T-helper 17 cell (primary cell): Measurements from ENCODE around the gene LEP. TPM values are rescaled to one million over a fixed set of nuclear protein-coding genes. Genes with fewer than 3 reads are reported as not detected.
"Not testable (repeated sequence)": the region's sequence is repeated elsewhere in the genome, so short reads cannot be mapped to it uniquely, and the experiment has no call there.

Experiments used
- ATAC-seq: fragments of 150-1000 bp; cut with Tn5 transposase; 2 replicates; pipeline ENCODE4 v1.10.0; 2021; ENCODE audit warnings: mild to moderate bottlenecking, moderate library complexity
- DNase-seq, 3 donors: peaks; one replicate each; pipeline versions ENCODE4 v3.0.0 to v3.0.0-alpha.2; 2020 to 2021
- H3K9me3 ChIP-seq: one replicate; pipeline ENCODE4 v1.7.0; 2013; ENCODE audit warnings: low read length, mild to moderate bottlenecking; ENCODE audit not compliant: control insufficient read depth, poor library complexity, severe bottlenecking
- H3K27ac Mint-ChIP-seq: one replicate; pipeline ENCODE4 v1.8.0; 2022; ENCODE audit warnings: mild to moderate bottlenecking, moderate library complexity, mixed read lengths
- H3K27me3 Mint-ChIP-seq: one replicate; pipeline ENCODE4 v1.8.0; 2022; ENCODE audit warnings: mixed read lengths
- H3K36me3 Mint-ChIP-seq: one replicate; pipeline ENCODE4 v1.8.0; 2022; ENCODE audit warnings: low read depth, mixed read lengths
- H3K4me1 Mint-ChIP-seq: one replicate; pipeline ENCODE4 v1.8.0; 2022; ENCODE audit warnings: mild to moderate bottlenecking, mixed read lengths
- H3K4me3 Mint-ChIP-seq: one replicate; pipeline ENCODE4 v1.8.0; 2022; ENCODE audit warnings: mild to moderate bottlenecking, moderate library complexity, mixed read lengths
- total RNA-seq, 4 donors: library from RNA in 2 of 4; stranded (reverse) in 2 of 4; gene quantifications; one replicate each; pipeline ENCODE4 v1.2.3 and lab custom pipeline; 2022 to 2026

Gene LEP
- total RNA-seq, 2 donors from 2014 or later: not detected

DNA sequence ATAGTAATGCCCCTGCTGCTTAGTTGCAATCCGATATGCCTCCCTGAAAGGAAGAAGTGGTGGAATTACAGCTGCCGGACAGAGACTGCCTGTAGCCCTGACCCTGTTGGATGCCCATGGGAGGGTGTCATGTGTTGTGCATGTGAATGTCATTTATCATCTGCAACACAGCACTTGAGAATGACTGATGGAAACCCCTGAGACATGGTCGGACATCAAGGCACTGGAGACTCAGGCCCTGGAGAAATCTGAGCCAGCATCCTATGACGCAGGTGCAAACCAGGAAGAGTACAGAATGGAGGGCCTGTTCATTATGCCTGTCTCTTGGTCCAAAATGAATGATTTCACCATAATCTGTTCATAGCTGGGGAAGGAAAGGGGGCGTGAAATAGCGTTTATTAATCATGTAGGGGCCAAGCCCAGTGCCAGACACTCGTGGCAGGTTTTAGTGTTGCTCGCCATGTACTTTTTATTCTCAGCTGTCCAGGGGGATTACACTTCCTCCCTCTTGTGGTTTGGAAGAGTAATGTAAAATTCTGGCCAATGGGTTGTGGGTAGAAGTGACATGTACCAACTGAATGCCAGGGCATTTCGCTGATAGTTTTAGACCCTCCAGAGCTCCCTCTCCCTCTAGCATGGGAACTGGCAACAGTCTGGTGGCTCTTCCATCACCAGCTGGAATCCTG lies 23.0 kb upstream of the LEP start:
- no peak for DNase-seq
- Mint-ChIP-seq H3K27ac (no peak overlapping the region), H3K4me1 (no peaks in the 10 kb centered on the region), H3K27me3 (peaks cover 74% of the 10 kb centered on the region), H3K4me3 (no peak overlapping the region), H3K36me3 (no peaks in the 10 kb centered on the region)
- no peak for ATAC-seq
- no peaks in the 10 kb centered on the region for H3K9me3 ChIP-seq

DNA sequence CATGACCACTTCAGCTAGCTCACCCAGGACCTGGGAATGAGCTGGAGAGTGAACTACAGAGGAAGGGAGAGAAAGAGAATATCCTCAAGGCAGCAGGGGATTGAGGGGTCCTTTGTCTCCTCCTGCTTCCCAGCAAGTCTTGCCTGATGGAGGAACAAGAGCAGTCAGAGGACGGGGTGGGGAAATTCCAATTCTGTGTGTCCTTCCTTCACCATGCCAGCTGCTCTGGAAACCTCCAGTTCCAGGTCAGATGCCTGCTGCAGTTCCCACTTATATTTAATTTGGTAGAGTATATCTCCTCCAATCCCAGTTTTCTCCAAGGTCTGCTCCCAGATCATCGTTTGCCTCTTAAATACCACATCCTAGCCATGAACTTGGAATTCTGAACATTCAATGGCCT lies 21.4 kb upstream of the LEP start:
- H3K9me3 ChIP-seq: no peaks in the 10 kb centered on the region
- no peak for DNase-seq
- Mint-ChIP-seq H3K4me1 (no peaks in the 10 kb centered on the region), H3K36me3 (no peaks in the 10 kb centered on the region), H3K4me3 (no peak overlapping the region), H3K27ac (no peak overlapping the region), H3K27me3 (peaks cover 63% of the 10 kb centered on the region)
- no peak for ATAC-seq

DNA sequence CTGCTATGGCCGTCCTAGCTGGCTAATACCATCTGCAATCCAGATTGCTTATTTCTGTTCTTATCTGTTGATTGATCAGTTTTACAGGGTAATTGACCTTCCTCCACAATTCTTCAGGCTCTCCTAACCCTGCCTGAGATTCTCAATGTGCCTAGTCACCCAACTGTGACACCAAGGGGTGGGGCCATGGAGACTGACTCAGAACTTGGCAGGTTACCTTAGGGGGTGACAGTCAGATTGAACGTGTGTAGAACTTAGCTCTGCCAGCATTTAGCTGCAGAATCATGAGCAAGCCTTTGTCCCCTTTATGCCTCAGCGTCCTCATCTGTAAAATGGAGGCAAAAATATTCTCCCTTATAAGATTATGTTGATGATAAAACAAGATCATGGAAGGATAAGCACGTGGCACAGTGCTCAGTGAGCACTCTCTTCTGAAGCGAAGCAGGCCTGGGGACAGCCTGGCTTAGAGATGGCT lies 19.1 kb upstream of the LEP start:
- no peaks in the 10 kb centered on the region for H3K9me3 ChIP-seq
- Mint-ChIP-seq H3K4me1 (no peaks in the 10 kb centered on the region), H3K27ac (no peak overlapping the region), H3K27me3 (peaks cover 54% of the 10 kb centered on the region), H3K4me3 (no peak overlapping the region), H3K36me3 (peaks cover 4% of the 10 kb centered on the region)
- ATAC-seq (no peak), DNase-seq (no peak)

- Mint-ChIP-seq H3K27me3 (peaks cover 38% of the 10 kb centered on the region), H3K4me3 (no peak overlapping the region), H3K36me3 (peaks cover 6% of the 10 kb centered on the region), H3K4me1 (peaks cover 2% of the 10 kb centered on the region), H3K27ac (no peak overlapping the region)
- no peak for ATAC-seq
- no peak for DNase-seq
- no peaks in the 10 kb centered on the region for H3K9me3 ChIP-seq
Observed at GRCh38 chr7:128226132-128226980, 14.7 kb upstream of the LEP start.

GRCh38 chr7:128227271-128227670 lies 13.8 kb upstream of the LEP start:
- Mint-ChIP-seq H3K36me3 (peaks cover 6% of the 10 kb centered on the region), H3K27ac (no peak overlapping the region), H3K4me1 (peaks cover 2% of the 10 kb centered on the region), H3K4me3 (no peak overlapping the region), H3K27me3 (peaks cover 29% of the 10 kb centered on the region)
- no peaks in the 10 kb centered on the region for H3K9me3 ChIP-seq
- DNase-seq: no peak
- no peak for ATAC-seq

DNA sequence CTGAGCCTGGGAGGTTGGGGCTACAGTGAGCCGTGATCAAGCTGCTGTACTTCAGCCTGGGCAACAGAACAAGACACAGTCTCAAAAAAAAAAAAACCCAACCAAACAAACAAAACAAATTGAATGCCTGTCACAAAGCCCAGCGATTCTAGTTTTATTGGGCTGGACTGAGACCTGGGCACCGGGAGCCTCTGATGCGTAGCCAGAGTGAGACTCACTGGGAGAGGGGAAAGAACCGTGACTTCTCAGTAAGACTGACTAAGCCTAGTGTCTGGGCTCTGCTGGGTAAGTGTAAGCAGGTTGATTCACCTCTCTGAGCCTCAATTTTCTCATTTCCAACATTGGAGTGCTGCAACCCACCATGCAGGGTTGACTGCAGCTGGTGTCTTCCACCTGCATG lies 10.1 kb upstream of the LEP start:
- H3K27me3 Mint-ChIP-seq: peaks cover 42% of the 10 kb centered on the region
- DNase-seq: no peak
- H3K4me1 Mint-ChIP-seq: peaks cover 8% of the 10 kb centered on the region
- peaks cover 6% of the 10 kb centered on the region for H3K36me3 Mint-ChIP-seq
- no peak for ATAC-seq
- no peaks in the 10 kb centered on the region for H3K9me3 ChIP-seq
- H3K4me3 Mint-ChIP-seq: no peak overlapping the region
- no peak overlapping the region for H3K27ac Mint-ChIP-seq

DNA sequence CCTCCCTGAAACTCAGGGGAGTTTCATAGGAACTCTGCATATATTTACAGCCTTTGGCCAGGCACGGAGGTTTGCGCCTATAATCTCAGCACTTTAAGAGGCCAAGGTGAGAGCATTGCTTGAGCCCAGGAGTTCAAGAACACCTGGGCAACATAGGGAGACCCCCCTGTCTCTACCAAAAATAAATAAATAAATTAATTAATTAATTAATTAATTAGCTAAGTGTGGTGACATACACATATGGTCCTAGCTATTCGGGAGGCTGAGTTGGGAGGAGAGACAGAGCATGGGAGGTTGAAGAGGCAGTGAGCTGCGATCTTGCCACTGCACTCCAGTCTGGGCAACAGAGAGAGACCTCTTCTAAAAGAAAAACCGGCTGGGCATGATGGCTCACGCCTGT lies 9.4 kb upstream of the LEP start:
- H3K9me3 ChIP-seq: no peaks in the 10 kb centered on the region
- Mint-ChIP-seq H3K27me3 (peaks cover 49% of the 10 kb centered on the region), H3K36me3 (peaks cover 2% of the 10 kb centered on the region), H3K27ac (no peak overlapping the region), H3K4me1 (peaks cover 12% of the 10 kb centered on the region), H3K4me3 (no peak overlapping the region)
- ATAC-seq (no peak), DNase-seq (no peak)

DNA sequence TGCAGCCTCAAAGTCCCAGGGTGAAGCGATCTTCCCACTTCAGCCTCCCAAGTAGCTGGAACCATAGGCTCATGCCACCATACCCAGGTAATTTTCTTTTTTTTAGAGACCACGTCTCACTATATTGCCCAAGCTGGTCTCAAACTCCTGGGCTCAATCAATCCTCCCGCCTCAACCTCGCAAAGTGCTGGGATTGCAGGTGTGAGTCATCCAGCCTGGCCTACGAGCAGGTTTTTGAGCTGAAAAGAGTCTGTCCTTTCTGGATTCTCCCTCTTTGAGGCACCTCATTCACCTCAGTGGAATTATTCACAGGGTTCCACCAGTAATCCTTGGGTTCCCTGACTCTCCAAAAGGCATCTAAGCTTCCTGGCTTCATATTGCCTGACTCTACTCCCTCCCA lies 7.6 kb upstream of the LEP start:
- peaks cover 21% of the 10 kb centered on the region for H3K4me1 Mint-ChIP-seq
- no peak for DNase-seq
- no peak overlapping the region for H3K27ac Mint-ChIP-seq
- H3K4me3 Mint-ChIP-seq: no peak overlapping the region
- no peak for ATAC-seq
- H3K36me3 Mint-ChIP-seq: peaks cover 2% of the 10 kb centered on the region
- no peaks in the 10 kb centered on the region for H3K9me3 ChIP-seq
- H3K27me3 Mint-ChIP-seq: peaks cover 48% of the 10 kb centered on the region

- ATAC-seq: no peak
- peaks cover 4% of the 10 kb centered on the region for H3K36me3 Mint-ChIP-seq
- no peak for DNase-seq
- H3K27ac Mint-ChIP-seq: no peak overlapping the region
- H3K4me1 Mint-ChIP-seq: peaks cover 21% of the 10 kb centered on the region
- no peak overlapping the region for H3K4me3 Mint-ChIP-seq
- H3K9me3 ChIP-seq: no peaks in the 10 kb centered on the region
- peaks cover 45% of the 10 kb centered on the region for H3K27me3 Mint-ChIP-seq
Observed at GRCh38 chr7:128234476-128235026, 6.5 kb upstream of the LEP start.

GRCh38 chr7:128235471-128235870 lies 5.6 kb upstream of the LEP start:
- Mint-ChIP-seq H3K27ac (no peak overlapping the region), H3K27me3 (peaks cover 37% of the 10 kb centered on the region), H3K4me1 (peaks cover 19% of the 10 kb centered on the region), H3K4me3 (no peak overlapping the region), H3K36me3 (peaks cover 2% of the 10 kb centered on the region)
- DNase-seq (no peak), ATAC-seq (no peak)
- H3K9me3 ChIP-seq: no peaks in the 10 kb centered on the region

DNA sequence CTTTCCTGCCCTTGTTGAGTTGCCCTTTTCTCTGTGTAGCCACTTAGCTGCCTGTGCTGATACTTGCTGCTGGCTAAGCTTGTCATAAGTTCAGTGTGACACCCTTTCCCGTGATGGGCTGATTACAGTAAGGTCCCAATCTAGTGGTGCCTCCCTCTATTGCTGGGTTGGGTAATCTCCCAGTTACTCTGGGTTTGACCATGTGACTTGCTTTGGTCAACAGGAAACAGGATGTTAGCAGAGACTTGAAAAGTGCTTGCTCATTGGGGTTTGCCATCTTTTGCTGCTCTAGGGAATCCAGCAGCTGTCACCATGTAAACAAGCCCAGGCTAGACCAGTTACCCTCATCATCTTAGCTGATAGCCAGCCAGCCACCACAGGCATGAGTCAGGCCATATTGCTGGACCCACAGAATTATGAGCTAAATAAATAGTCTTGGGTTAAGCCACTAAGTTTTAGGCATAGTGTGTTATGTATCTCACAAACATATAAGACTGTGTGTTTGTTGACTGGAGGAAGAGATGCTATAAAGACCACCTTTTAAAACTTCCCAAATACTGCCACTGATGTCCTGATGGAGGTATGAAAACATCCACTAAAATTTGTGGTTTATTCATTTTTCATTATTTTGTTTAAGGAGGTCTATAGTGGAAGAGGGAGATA lies 4.0 kb upstream of the LEP start:
- no peak overlapping the region for H3K4me3 Mint-ChIP-seq
- DNase-seq (no peak), ATAC-seq (peak; percentile 59)
- H3K27ac Mint-ChIP-seq: no peak overlapping the region
- H3K9me3 ChIP-seq: no peaks in the 10 kb centered on the region
- H3K4me1 Mint-ChIP-seq: peaks cover 19% of the 10 kb centered on the region
- H3K36me3 Mint-ChIP-seq: peaks cover 2% of the 10 kb centered on the region
- H3K27me3 Mint-ChIP-seq: peaks cover 46% of the 10 kb centered on the region

DNA sequence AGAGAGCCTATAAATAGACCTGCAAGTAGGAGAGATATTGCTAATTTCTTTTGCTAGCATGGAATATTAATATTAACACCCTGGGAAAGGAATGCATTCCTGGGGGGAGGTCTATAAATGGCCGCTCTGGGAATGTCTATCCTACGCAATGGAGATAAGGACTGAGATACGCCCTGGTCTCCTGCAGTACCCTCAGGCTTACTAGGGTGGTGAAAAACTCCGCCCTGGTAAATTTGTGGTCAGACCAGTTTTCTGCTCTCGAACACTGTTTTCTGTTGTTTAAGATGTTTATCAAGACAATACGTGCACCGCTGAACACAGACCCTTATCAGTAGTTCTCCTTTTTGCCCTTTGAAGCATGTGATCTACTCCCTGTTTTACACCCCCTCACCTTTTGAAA lies 1.9 kb upstream of the LEP start:
- not testable (repeated sequence) for H3K9me3 ChIP-seq, ATAC-seq, DNase-seq, H3K27ac Mint-ChIP-seq, H3K36me3 Mint-ChIP-seq, H3K4me3 Mint-ChIP-seq
- H3K27me3 Mint-ChIP-seq: peaks cover 54% of the 10 kb centered on the region
- peaks cover 21% of the 10 kb centered on the region for H3K4me1 Mint-ChIP-seq

- Mint-ChIP-seq H3K27me3 (peaks cover 38% of the 10 kb centered on the region), H3K4me3 (no peak overlapping the region), H3K27ac (no peak overlapping the region), H3K4me1 (peaks cover 2% of the 10 kb centered on the region), H3K36me3 (peaks cover 2% of the 10 kb centered on the region)
- no peaks in the 10 kb centered on the region for H3K9me3 ChIP-seq
- no peak for DNase-seq
- ATAC-seq: no peak
Observed at GRCh38 chr7:128242661-128243060, 1.6 kb downstream of the LEP start.
